K562 (cell line): ENCODE data around the gene EFCAB12.

Source experiments
- CTCF ChIP-seq, 3 experiments: IDR thresholded peaks in 2 of 3; conservative IDR thresholded peaks in 1 of 3; 2 replicates each; pipeline ENCODE4 v1.5.1; 2011 to 2012; ENCODE audit warnings: low read length in 3 of 3, mild to moderate bottlenecking in 3 of 3, control low read depth in 2 of 3, improper control_type of control experiment in 1 of 3, inconsistent platforms in 1 of 3, low read depth in 1 of 3, mixed read lengths in 1 of 3, moderate library complexity in 1 of 3; ENCODE audit not compliant: insufficient read depth in 2 of 3
- FOXM1 ChIP-seq, 2 experiments: fragments of 450-650 bp in 1 of 2; sonication (generic) in 1 of 2; formaldehyde crosslinking in 1 of 2; IDR thresholded peaks; 2 replicates each; pipeline versions ENCODE4 v1.6.1 to v1.9.0; 2017 to 2022; ENCODE audit warnings: low read depth in 2 of 2, mild to moderate bottlenecking in 2 of 2, missing genetic modification reagents in 1 of 2, moderate library complexity in 1 of 2
- HDAC6 ChIP-seq: IDR thresholded peaks from 2 replicates; pipeline ENCODE4 v1.6.1; 2012; ENCODE audit warnings: low read depth, mild to moderate bottlenecking, control low read depth, inconsistent platforms, low read length, moderate library complexity
- JUN ChIP-seq, 2 experiments: sonication (generic) in 1 of 2; formaldehyde crosslinking in 1 of 2; IDR thresholded peaks; 2 replicates each; pipeline versions ENCODE4 v1.6.1 to v1.8.0; 2012 to 2022; ENCODE audit warnings: borderline replicate concordance in 2 of 2, mild to moderate bottlenecking in 2 of 2, improper control_type of control experiment in 1 of 2, low read depth in 1 of 2, low read length in 1 of 2, missing genetic modification reagents in 1 of 2
- NELFE ChIP-seq: IDR thresholded peaks from 2 replicates; pipeline ENCODE4 v1.6.1; 2011; ENCODE audit warnings: mild to moderate bottlenecking; ENCODE audit not compliant: insufficient read depth, insufficient read length
- NR3C1 ChIP-seq: sonication (generic); formaldehyde crosslinking; IDR thresholded peaks from 2 replicates; pipeline ENCODE4 v1.8.1; 2022; ENCODE audit warnings: missing genetic modification reagents
- RBM22 ChIP-seq: fragments of 200-400 bp; formaldehyde crosslinking; IDR thresholded peaks from 2 replicates; pipeline ENCODE4 v1.6.1; 2018; ENCODE audit warnings: low read length, low read depth; ENCODE audit not compliant: poor library complexity, severe bottlenecking
- SP1 ChIP-seq: sonication (generic); formaldehyde crosslinking; IDR thresholded peaks from 2 replicates; pipeline ENCODE4 v1.8.1; 2022; ENCODE audit warnings: mild to moderate bottlenecking, missing genetic modification reagents
- ZNF143 ChIP-seq: sonication (generic); formaldehyde crosslinking; IDR thresholded peaks from 2 replicates; pipeline ENCODE4 v1.9.0; 2022; ENCODE audit warnings: mild to moderate bottlenecking, missing genetic modification reagents
- ZNF280A ChIP-seq: fragments of 450-650 bp; IDR thresholded peaks from 2 replicates; pipeline ENCODE4 v1.6.1; 2018; ENCODE audit warnings: mild to moderate bottlenecking, low read depth; ENCODE audit not compliant: partially characterized antibody
- TF ChIP-seq, protein P1 (sequence below): sonication (generic); formaldehyde crosslinking; IDR thresholded peaks from 2 replicates; pipeline ENCODE4 v1.5.0; 2020; ENCODE audit warnings: missing genetic modification reagents

DNA sequence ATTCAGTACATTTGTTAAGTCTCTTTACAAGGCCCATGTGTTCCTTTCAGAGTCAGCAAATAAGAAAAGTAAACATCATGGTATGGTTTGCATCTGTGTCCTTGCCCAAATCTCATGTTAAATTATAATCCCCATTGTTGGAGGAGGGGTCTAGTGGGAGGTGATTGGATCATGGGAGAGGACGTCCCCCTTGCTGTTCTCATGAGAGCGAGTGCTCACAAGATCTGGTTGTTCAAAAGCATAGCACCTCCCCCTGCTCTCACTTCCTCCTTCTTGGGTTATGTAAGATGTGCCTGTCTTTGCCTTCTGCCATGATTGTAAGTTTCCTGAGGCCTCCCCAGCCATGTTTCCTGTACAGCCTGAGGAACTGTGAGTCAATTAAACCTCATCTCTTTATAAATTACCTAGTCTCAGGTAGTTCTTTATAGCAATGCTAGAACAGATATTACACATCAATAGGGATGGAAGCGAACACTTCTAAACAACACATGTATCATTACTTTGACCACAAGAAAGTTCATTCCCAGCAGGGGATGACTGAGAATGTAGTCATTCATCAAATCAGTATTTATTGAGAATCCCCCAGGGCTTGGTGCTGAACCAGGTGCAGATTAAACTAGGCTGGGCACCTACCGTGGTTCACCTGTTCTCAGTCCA lies 4.1 kb downstream of the EFCAB12 start:
- TF ChIP-seq JUN (IDR thresholded peaks at IDR 0.05; ENCODE audit: borderline replicate concordance, low read depth, low read length) (no peak), JUN (CRISPR knock-in tag; IDR thresholded peaks at IDR 0.05; ENCODE audit: borderline replicate concordance) (no peak), HDAC6 (no peak), NR3C1 (CRISPR knock-in tag) (no peak), SP1 (CRISPR knock-in tag) (no peak), ZNF280A (no peak), CTCF (IDR thresholded peaks at IDR 0.05 in 2 of 3, conservative IDR thresholded peaks at IDR 0.05 in 1 of 3; ENCODE audit: insufficient read depth in 2 of 3, low read depth in 1 of 3, low read length in 3 of 3) (no peak), FOXM1 (IDR thresholded peaks at IDR 0.05; ENCODE audit: low read depth) (no peak), FOXM1 (CRISPR knock-in tag; IDR thresholded peaks at IDR 0.05; ENCODE audit: low read depth) (no peak), ZNF143 (CRISPR knock-in tag) (no peak), RBM22 (no peak), NELFE (no peak)
- TF ChIP-seq, protein P1, sequence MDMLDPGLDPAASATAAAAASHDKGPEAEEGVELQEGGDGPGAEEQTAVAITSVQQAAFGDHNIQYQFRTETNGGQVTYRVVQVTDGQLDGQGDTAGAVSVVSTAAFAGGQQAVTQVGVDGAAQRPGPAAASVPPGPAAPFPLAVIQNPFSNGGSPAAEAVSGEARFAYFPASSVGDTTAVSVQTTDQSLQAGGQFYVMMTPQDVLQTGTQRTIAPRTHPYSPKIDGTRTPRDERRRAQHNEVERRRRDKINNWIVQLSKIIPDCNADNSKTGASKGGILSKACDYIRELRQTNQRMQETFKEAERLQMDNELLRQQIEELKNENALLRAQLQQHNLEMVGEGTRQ (CRISPR knock-in tag), result no peak
